NOMO-1 treated with dmso at 0.1 percent for 144 hours (cell line): ENCODE measurements around the gene CLINT1.
A peak's percentile ranks its signal among the peaks of the same experiment; 100 is the strongest.
"Not testable (repeated sequence)": the region's sequence is repeated elsewhere in the genome, so short reads cannot be mapped to it uniquely, and the experiment has no call there.

Experiments used
- DNase-seq: peaks from one replicate; lab custom pipeline; 2025; ENCODE audit not compliant: unreplicated experiment; lab: John Stamatoyannopoulos, UW

The CLINT1 gene

DNA sequence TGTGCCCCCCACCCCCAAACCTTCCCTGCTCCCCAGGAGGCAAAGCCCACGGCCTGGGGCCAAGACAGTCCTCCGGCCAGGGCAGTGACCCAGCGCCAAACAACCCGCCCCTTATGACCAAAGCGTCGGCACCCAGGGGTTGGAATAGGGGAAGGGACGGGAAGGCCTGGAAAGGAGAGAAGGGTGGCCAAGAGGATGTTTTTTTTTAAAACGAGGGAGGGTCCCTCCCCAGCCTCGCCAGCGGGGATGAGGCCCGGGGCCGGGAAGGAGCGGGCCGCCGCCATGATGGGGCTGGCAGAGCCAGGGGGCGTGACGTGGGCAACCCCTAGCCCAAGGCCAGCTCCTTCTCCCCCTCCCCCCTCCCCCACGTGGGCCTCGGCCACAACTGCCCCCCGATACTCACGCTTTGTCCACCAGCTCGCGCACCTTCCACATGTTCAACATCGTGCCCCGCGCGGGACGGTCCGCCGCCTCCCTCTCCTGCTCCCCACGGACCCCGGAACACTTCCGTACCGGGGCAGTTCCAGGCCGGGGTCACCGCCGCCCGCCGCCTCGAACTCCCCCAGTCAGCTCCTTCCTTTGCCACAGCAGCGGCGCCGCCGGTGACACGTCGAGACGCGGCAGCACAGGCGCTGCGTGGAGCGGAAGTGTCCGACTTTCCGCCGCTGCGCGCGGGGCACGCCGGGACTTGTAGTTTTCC, at the start of gene CLINT1:
CLINT1 (minus strand) TSS at position 619 of the 700 bp plus-strand sequence; CDS start at position 444, 175 bp downstream.
- DNase-seq, result peak; percentile 78

GRCh38 chr5:157908459-157908858, 49.5 kb upstream of the CLINT1 start:
- DNase-seq, result no peak

DNA sequence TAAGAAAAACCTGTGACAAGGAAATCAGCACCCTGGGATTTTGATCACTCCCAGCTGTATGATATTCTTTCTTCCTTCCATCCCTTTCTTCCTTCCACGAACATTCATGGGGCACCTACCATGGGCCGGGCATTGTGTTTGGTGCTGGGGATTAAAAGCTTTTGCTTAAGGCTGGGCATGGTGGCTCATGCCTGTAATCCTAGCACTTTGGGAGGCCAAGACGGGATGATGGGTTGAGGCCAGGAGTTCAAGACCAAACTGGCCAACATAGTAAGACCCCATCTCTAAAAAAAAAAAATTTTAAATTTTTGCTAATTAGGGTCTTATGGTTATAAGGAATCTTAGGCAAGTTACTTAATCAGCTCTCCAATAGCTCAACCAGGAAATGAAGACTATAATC, 48.5 kb upstream of the CLINT1 start:
- DNase-seq, result no peak

- DNase-seq, result no peak
These were observed 44.1 kb upstream of the CLINT1 start for GRCh38 chr5:157903117-157903450.

DNA sequence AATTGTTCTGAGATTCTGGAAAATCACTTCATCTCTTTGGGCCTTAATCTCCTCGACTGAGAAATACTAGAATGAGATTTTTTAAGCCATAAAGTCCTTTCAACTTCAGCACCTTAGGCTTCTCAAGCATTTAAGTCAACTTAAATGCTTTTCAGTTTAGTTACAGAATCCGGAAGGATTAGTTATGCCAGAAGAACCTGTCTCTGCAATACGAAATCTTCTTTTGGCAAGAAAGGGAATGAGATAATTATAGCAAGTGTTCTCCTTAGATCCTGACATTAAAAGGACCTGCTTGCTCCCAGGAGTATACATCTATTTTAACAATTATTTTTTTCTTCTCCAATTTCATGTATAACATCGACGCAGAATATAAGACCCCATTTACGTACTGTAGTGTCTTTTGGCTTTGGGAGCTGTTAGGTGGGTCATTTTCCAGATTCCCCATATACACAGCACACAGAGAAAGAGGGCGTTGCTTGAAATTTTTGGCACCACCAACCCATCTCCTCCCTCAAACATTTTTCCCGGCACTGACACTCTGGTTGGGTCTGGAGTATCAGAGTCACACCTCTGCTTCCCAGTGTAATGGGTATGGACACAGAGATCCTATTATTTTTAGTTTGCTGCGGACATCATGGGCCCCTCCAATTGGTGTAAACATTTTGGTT, 43.6 kb upstream of the CLINT1 start:
- DNase-seq, result no peak

DNA sequence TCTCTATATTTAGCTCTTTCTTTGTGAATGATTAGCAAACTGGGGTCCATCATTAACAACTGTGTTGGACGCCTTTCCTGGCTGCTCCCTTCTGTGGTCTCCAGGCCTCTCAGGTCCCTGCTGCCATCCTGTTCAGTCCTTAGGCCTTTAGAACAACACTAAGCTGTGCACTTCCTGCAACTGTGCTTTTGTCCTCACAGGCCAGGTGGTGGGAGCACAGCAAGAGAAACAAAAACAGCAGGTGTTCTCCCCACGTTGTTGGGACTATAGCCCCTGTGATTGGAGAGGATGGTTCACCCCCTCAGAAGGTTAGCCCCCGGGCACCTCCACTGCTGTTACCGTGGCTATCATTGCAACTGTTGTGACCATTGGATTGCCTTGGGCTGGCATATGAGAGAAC, 41.7 kb upstream of the CLINT1 start:
- no peak for DNase-seq

- DNase-seq, result no peak
These were observed 34.7 kb upstream of the CLINT1 start for GRCh38 chr5:157893611-157894010.

- no peak for DNase-seq
These were observed 34.0 kb upstream of the CLINT1 start for GRCh38 chr5:157892974-157893373.

DNA sequence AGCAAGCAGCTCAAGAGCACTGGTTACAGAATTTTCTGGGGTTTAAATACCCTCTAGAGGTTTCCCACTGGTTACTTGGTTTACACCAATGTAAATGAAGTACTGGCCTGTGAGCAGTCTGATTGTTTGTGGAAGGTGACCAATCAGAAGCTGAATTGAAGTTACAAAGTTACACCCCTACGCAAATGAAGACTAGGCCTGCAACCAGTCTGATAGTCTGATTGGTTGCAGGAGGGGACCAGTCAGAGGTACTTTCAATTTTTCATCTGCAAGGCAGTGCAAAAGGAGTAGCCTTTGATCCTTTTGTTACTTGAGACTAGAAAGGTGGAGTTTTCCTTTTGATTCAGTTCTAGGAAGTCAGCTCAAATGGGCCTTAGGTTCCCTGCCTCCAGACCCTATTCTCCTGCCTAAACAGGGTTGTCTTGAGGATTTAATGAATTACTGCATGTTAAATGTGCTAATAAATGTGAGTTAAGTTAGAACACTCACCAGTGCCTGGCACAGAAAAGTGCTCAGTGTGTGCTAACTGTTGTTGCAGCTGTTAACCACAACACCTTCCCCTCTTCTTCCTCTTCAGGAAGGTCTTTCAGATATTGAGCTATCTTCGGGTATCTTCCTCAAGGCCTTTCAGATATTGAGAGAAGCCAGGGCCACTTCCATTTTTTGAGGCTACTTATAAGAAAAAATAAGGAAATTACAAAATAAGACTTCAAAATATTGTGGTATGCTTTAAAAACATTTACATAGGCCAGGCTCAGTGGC, 32.1 kb upstream of the CLINT1 start:
- DNase-seq, result peak; percentile 46

DNA sequence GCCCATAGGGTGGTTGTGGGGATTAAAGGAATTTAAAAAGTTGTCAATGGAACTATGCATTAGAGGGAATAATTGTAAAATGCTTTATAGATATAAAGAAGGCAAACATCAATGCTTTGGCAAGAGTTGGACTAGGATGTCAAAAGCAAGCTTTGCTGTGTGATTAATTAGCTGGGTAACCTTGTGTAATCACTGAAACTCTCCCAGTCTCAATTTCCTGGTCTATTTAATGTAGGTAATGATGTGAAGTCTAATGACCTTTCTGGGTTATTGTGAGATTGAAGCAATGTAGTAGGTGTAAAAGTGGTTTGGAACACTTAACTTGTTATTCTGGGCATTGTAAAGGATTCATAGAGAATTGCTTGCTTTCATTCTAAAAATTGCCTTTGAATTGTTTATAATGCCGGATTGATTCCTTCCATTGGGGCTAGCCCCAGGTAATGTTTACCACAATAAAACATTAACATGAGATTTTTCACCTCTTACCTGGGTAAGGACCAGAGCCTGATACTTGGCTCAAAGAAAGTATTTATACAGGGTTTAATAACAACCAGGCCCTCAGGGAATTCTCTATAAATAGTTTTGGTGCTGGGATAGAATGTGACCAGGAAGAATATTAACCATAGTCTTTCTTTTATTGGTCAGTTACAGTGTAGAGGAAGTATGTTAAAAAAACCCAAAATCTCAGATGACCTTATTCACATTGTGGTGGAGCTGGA, 30.0 kb upstream of the CLINT1 start:
- DNase-seq, result no peak

DNA sequence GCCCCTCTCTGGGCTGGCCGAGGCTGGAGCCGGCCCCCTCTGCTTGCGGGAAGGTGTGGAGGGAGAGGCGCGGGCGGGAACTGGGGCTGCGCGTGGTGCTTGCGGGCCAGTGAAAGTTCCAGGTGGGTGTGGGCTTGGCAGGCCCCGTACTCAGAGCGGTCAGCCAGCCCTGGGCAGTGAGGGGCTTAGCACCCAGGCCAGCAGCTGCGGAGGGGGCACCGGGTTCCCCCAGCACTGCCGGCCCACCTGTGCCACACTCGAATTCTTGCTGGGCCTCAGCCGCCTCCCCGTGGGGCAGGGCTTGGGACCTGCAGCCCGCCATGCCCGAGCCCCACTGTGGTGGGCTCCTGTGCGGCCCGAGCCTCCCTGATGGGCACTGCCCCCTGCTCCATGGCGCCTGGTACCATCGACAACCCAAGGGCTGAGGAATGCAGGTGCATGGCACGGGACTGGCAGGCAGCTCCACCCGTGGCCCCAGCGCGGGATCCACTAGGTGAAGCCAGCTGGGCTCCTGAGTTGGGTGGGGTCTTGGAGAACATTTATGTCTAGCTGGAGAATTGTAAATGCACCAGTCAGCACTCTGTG, 27.9 kb upstream of the CLINT1 start:
- no peak for DNase-seq

DNA sequence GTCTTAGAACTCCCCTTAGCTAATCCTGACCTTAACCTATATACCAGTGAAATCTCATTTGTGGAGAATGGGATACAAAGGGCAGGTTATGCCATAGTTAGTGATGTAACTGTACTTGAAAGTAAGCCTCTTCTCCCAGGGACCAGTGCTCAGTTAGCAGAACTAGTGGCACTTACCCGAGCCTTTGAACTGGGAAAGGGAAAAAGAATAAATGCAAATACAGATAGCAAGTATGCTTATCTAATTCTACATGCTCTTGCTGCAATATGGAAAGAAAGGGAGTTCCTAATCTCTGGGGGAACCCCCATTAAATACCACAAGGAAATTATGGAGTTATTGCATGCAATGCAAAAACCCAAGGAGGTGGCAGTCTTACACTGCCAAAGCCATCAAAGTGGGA, 26.1 kb upstream of the CLINT1 start:
- DNase-seq, result not testable (repeated sequence)

GRCh38 chr5:157881498-157881897, 22.6 kb upstream of the CLINT1 start:
- DNase-seq, result not testable (repeated sequence)

DNA sequence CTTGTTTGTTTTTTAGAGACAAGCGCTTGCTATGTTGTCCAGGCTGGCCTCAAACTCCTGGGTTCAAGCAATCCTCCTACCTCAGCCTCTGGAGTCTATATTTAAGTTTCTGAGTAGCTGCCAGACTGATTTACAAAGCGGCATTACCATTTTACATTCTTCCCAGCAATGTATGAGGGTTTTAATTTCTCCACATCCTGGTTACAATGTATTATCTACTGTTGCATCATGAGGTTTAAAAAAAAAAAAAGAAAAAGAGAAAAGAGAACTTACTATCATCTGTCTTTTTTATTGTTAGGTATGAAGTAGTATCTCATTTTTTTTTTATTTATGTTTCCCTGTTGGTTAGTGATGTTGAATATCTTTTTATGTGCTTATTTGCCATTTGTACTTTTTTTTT, 18.9 kb upstream of the CLINT1 start:
- DNase-seq, result no peak

- DNase-seq, result no peak
These were observed 15.9 kb upstream of the CLINT1 start for GRCh38 chr5:157874861-157875260.

DNA sequence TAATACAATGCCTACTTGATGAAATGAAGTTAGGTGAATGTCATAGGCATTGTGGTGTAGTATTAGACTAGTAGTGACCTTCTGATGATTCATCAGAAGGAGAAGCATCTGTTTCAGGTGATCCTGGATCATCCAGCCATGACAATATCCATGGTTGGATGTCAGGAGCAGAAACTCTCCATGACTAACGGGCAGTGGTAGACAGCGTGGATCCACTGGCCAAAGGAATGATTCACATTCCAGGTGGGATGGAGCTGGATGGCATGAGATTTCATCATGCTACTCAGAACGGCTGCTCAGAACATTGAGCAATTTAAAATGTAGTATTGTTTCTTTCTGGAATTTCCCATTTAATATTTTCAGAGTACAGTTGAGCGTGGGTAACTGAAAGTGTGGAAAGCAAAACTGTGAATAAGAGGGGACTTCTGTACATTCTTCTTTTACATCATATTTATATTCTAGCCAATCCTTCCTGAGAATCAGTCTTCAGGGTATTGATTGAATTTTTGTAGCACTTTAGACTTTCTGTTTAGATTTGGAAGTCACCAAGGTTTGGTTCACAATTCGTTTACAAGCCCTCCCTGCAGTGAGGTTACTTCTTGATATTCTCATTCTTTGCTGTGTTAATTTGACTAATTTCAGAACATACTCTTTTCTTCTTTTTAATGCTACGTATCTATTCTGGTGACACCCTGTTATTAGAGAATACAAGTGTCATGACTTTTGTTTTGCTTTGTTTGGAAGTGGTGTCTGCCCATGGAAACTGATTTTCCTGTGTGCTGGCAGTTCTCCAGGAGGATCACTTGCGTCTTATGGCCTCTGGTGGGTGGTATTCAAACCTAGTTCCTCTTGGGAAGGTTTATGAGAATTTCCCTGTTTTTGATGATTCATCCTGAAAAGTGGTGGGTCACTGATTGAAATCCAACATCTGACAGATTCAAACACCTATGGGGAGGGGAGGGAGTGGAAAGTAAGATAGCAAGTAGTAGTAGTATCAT, 12.2 kb upstream of the CLINT1 start:
- no peak for DNase-seq

DNA sequence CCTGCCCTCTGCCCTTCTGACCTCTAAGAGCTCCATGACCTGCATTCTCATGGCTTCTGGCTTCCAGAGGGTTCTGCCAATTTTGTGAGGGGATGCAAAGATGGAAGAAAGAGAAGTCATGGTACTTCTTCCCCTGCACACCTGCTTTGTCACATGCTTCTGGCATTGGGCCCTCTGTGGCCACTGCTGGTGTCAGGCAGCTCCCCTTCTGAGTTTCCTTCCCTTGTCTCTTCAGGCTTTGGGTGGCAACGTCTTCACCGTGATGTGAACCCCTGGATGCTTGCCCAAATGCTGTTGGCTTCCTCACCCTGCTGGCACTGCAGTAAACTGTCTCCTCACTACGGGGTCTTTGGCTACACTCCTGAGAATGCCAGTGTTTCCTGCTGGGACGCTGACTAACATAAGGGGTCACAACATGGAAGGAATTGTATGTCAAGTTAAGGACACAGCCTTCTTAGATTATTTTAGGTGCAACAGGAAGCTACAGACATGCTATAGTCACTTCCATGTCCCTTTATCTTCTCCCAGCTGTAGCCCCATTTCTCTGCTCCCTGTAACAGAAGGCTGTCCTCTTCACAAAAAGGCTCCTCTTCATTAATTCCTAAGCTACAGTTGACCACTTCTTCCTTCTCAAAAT, 8.9 kb upstream of the CLINT1 start:
- DNase-seq, result no peak

- no peak for DNase-seq
These were observed 7.6 kb upstream of the CLINT1 start for GRCh38 chr5:157866536-157866935.

- no peak for DNase-seq
These were observed 6.8 kb upstream of the CLINT1 start for GRCh38 chr5:157865781-157866180.
